T-helper 2 cell (primary cell): ENCODE measurements around the gene TCP11X2.
"Not testable (repeated sequence)": the region's sequence is repeated elsewhere in the genome, so short reads cannot be mapped to it uniquely, and the experiment has no call there.

ENCODE experiments used
- DNase-seq, 5 experiments: peaks; one replicate each; pipeline versions ENCODE4 v3.0.0 to v3.0.0-alpha.2; 2012 to 2022
- total RNA-seq, 2 donors: gene quantifications; one replicate each; lab custom pipeline; 2026; lab: John Stamatoyannopoulos, UW

TCP11X2 gene
- 0 reads per million in 2 donors for total RNA-seq

DNA sequence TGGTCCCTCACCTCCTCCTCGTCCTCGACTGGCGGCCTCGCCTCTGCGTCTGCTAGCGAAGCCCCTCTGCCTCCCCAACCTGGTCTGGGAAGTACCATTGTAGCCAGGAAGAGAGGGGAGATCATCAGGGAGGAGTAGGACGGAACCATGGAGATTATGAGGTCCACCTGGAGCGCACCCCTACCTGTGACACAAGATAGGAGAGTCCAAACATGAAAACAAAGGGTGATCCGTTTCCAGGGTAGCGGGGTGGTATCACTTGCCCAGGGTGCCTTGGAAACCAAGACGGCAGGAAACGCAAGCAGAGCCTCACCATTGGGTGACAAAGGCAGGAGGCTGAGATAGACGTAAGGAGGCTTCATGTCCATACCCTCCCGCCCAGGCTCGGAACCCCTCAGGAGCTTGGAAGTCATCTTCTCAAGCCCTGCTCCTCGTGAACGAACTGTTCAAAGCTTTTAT is at the start of gene TCP11X2:
TSS of gene TCP11X2 (minus strand) at position 51 of the 459 bp plus-strand sequence.
- not testable (repeated sequence) for DNase-seq

DNA sequence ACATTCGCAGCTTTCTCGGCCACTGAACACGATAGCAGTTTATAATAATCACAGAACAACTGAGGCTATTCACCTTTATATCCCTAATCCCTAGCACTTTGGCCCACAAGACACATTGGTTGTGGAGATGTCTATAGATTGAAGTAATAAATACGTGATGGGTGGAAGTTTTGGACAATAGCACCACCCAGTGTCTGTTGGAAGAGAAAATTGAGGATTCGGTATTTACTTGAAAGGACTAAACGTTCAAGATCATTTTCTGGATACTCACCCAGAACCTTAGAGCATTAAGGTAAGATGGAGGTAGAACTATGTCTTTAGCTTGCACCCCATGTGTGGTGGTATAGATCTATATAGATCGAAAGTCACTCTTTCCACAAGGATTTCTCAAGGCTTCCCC is 45.7 kb upstream of the TCP11X2 start:
- peak in 1 of 5 experiments; percentile 3 for DNase-seq

DNA sequence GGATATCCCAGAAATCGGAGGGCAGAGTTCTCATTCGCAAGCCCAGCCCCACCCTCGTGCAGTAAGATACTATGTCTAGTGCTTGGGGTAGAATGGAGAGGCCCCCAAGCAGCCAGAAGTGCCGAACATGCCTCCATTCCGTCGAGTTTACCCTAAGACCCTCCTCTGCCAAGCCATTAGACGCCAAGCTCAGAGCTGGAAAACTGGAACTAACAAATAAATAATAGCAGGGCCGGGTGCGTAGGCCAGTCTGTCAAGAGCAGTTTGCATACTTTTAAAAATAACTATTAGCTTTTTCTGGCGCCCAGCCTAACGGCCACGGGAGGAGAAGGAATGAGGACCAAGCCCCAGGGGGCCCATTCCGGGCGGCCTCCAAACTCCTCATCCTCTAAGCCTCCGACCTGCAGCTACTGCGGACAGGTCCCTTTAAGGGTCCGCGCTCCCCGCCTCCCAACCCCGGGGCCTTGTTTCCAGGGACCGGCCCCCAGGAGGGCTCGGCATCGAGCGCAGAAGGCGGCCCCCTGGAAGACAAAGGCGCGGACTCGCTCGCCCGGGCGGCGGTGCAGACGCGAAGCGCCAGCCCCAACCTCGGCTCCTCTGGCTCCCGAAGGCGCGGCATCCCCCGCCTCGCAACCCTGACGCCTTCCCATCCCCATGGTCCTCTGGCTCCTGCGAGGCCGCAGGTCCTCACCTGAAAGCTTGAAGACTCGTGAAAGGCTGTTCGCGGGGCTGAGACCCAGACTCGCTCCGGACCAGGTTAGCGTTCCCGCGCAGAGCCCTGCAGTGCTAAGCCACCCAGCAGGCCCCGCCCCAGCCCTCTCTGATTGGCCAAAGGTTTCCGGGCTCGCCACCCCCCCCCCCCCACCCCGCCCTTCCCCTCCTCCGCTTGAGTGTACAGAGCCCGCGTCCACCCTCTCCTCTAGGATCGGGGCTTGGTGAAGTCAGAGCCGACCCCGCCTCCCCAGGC is 44.6 kb upstream of the TCP11X2 start, which contains the start of gene TMSB15A:
TSS of gene TMSB15A (minus strand) at position 765 of the 967 bp plus-strand sequence.
- DNase-seq: peak; percentile 3 to 48 (median 30)

DNA sequence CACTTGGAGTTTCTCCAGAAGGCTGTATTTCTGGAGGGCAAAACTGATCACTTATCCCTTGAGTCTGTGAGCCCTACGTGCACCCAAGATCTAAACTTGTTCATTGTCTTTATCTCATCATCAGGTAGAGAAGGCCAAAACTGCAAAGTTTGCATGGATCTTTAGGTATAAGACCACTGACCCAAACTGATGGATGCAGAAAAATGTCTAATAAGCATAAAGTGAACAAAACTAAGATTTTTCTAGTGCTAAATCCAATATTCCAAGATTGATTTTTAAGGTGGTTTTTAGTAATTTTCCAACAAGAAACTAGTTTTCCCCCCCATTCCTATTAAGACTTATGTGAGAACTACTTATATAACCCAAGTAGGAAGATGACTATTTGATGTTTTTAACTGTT is 42.9 kb upstream of the TCP11X2 start:
- DNase-seq: no peak

DNA sequence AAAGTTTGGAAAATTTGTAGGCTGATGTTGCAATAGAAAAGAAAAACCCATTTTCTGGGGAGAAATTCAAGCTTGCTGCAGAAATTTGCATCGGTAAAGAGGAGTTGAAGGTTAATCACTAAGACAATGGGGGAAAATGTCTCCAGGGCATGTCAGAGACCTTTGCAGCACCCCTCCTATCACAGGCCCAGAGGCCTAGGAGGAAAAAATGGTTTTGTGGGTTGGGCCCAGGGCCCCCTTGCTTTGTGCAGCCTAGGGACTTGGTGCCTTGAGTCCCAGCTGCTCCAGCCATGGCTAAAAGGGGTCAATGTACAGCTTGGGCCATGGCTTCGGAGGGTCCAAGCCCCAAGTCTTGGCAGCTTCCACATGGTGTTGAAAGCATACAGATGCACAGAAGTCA is 27.1 kb upstream of the TCP11X2 start:
- no peak for DNase-seq

DNA sequence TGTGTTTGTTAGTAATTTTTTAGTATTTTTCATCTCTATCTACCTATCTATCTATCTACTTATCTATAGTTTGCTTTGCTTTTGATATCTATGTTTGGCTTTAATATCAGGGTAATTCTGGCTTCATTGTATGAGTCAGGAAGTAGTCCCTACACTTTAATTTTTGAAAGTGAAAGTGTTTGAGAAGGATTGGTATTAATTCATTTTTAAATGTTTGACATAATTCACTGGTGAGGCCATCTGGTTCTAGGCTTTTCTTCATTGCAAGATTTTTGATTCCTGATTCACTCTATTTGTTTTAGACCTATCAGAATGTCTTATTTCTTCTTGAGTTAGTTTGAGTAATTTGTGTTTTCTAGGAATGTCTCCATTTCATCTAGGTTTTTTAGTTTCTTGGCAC is 20.2 kb upstream of the TCP11X2 start:
- no peak for DNase-seq

DNA sequence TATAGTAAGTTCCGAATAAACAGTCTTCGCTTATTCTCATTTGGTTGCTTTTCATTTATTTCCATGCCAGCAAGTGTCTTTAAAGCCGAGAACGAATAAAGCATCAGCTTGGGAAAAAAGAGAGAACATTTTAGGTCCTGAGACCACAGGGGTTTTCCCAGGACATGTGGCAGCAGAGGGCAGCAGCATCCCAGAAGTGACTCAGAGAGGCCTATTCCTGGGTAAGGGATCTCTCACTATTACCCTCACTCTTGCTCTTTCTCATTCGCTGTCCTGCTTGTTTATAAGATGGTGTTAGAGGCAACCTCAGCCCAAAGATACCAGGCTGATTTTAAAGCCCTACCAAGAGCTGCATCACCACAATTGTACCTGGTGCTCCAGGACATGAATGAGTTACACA is 7.2 kb upstream of the TCP11X2 start:
- not testable (repeated sequence) for DNase-seq

DNA sequence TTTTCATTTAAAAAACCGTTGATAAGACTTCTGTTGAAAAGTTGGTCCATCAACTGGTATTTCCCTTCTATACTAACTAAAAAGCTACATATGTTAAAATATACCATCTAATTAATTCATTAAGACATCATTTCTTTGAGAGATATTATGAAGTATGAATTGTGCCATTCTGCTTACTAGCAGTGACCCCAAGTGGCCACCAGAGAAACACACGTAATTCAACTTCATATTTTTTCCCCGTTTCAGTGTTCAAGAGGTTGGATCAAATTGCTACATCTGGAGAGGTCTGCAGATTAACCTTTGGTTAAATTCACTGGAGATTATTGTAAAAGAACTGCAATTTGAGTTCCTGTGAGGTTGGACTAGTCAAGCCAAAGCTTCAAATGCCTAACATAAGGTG is 1.4 kb downstream of the TCP11X2 start:
- DNase-seq: not testable (repeated sequence)

DNA sequence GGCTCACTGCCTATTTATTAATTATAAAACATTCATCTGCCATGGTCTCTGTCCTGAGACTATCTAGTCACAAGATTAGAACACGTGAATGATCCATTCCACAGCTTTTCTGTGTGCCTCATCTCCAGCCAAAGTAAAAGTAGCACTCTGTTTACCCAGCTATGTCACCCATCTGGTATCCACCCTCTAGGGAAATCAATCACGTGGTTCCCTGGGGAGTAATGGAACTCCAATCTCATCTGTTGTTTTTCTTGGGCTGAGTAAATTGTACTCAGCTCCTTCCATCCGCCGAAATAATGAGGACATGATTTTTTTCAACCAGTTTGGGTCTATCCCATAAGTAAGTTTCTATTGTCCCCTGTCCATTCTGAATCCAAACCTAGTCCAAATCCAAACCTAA is 13.0 kb downstream of the TCP11X2 start:
- not testable (repeated sequence) for DNase-seq

DNA sequence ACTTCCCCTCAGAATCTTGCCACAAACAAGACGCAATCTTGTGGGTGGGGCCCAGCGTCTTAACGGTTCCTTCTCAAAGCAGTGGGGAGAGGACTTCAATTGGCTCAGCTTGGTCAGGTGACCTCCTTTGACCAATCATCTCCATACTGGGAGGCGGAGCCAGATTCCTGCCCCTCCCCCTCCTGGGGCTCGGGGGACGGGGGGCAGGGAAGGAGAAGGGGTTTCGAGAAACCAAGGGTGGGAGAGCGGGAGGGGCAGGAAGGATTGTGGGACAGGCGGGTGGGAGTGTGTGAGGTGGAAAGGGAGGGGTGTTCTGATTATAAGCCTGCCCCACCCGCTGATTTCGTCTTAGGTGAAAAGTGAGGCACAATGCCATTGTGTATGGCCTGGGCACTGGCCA is 31.7 kb downstream of the TCP11X2 start, which contains the start of gene NXF2B:
TSS of gene NXF2B (minus strand) at position 101 of the 400 bp plus-strand sequence. CDS start 59,972 bp downstream, outside the sequence.
- not testable (repeated sequence) for DNase-seq

DNA sequence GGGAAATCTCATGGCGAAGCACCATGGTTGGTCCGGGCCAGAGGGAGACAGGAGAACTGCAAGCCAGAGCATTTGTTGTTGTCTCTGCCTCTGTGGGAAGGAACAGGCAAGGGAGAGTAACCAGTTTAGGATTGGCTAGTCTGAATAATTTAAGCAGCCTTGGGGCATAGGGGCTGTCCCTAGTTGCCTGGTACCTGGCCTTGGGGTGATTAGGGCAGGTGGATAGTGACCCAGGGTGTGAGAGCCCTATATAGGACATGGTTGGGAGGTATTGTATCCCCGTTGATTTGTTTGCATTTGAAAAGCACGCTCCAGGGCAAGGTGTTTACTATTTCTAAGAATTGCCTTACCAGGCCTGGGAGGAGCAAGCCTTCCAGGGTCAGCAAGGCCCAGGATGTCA is 57.1 kb downstream of the TCP11X2 start:
- DNase-seq: not testable (repeated sequence)
